ENCODE measurements around the gene HTT. TPM values are rescaled to one million over a fixed set of nuclear protein-coding genes. Genes with fewer than 3 reads are reported as not detected.
"Not testable (repeated sequence)": the region's sequence is repeated elsewhere in the genome, so short reads cannot be mapped to it uniquely, and the experiment has no call there.

HTT gene
- total RNA-seq, 5 donors from 2014 or later (not counting 1 experiment from before 2014, with no cell fraction given) = 60.3 to 97.1 (median 71.4) TPM

DNA sequence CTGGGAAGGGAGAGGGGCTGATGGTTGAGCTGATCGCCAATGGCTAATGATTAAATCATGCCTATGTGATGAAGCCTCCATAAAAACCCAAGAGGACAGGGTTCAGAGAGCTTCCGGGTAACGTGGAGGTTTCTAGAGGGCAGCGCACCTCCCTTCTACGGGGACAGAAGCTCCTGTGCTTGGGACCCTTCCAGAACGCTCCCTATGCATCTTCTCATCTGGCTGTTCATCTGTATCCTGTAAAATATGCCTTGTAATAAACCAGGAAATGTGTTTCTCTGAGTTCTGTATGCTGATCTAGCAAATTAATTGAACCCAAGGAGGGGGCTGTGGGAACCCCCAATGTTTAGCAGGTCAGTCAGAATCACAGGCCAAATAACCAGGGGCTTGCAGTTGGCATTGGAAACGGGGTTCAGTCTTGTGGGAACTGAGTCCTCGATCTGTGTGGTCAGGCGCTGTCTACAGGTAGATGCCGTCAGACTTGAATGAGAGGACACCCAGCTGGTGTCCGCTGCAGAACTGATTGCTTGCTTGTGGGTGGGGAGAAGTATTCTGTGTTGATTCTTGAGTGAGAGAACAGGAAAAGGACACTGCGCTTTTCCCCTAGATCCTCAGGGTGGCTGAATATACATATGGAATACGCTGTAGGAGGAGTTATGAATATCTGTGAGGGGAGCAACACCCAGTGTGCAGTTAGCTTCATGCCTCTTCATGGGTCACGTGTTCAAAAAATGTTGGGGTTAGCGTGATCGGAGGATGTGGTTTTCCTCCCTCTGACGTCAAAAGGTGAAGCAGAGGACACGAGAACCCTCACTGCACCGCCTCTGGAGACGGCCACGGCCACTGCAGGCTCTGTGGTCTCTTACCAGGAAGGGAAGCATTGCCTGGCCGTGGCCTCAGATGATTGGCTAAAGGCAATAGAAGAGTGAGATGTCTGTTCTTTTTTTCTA, 29.3 kb upstream of the HTT start:
- H3K4me3 ChIP-seq (ENCODE audit: control insufficient read depth in 1 of 2, extremely low read depth in 1 of 2, low read length in 1 of 2) = no peak overlapping the region
- Mint-ChIP-seq H3K27ac (peak overlapping the region; percentile 37 to 76), H3K27me3 (no peaks in the 10 kb centered on the region), H3K36me3 (peaks cover 4% of the 10 kb centered on the region), H3K9me3 (peaks cover 0 to 5% (median 0%) of the 10 kb centered on the region in 3 donors), H3K4me1 (peaks cover 47 to 57% (median 55%) of the 10 kb centered on the region in 3 donors), H3K4me3 (peak overlapping the region; percentile 23 to 64 (median 58))
- 55% methylated on average over 15 of the region's 22 CpGs for WGBS (ENCODE audit: insufficient coverage)
- peak; percentile 22 to 90 (median 81) for DNase-seq
- peak overlapping the region; percentile 5 for H3K27ac ChIP-seq (ENCODE audit: low read length)
- no peaks in the 10 kb centered on the region for H3K9me3 ChIP-seq
- H3K27me3 ChIP-seq (replicated peaks in 1 of 2; ENCODE audit: control insufficient read depth in 2 of 2, extremely low read depth in 1 of 2, insufficient read depth in 2 of 2, low read length in 1 of 2) = no peaks in the 10 kb centered on the region
- peaks cover 4 to 54% of the 10 kb centered on the region in 2 experiments for H3K4me1 ChIP-seq (ENCODE audit: control insufficient read depth in 1 of 2, extremely low read depth in 1 of 2, insufficient read depth in 2 of 2, low read length in 2 of 2)
- ChIA-PET CTCF (no interaction called here), POLR2A (interaction anchor here in 1 of 2 donors (0.7 kb wide), 1 partner anchor 262 kb away, joined by 3 read pairs; no protein-coding TSS in a partner anchor)
- ATAC-seq (replicated peaks in 1 of 4) = peak; percentile 52 to 74 (median 62)
- no peaks in the 10 kb centered on the region for H3K36me3 ChIP-seq (ENCODE audit: control insufficient read depth in 2 of 2, extremely low read depth in 1 of 2, insufficient read depth in 1 of 2, low read length in 1 of 2)

DNA sequence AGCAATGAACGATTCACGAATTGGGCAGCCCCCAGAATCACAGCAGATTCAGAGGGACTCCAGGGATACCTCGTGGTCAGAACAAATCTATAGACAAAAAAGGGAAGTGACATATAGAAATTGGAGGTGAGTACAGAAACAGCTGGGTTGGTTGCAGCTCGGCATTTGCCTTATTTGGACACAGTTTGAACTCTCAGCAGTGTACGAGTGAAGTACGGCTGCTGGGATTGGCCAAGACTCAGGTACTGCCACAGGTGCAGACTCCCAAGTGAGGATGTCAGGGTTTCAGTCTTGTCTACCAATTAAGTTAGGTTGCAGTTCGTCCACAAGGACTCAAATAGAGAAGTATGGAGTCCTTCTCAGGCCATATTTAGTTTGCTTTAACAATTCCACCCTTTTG, 28.3 kb upstream of the HTT start:
- Mint-ChIP-seq H3K4me1 (peaks cover 46 to 52% (median 50%) of the 10 kb centered on the region in 3 donors), H3K4me3 (no peak overlapping the region), H3K9me3 (peaks cover 0 to 5% (median 0%) of the 10 kb centered on the region in 3 donors), H3K27ac (no peak overlapping the region), H3K27me3 (no peaks in the 10 kb centered on the region), H3K36me3 (peaks cover 4% of the 10 kb centered on the region)
- peak in 1 of 35 experiments; percentile 11 for DNase-seq
- peaks cover 4 to 46% of the 10 kb centered on the region in 2 experiments for H3K4me1 ChIP-seq (ENCODE audit: control insufficient read depth in 1 of 2, extremely low read depth in 1 of 2, insufficient read depth in 2 of 2, low read length in 2 of 2)
- ChIA-PET POLR2A (no interaction called here), CTCF (no interaction called here)
- peak overlapping the region; percentile 5 for H3K27ac ChIP-seq (ENCODE audit: low read length)
- no peak for ATAC-seq (replicated peaks in 1 of 4)
- no peaks in the 10 kb centered on the region for H3K36me3 ChIP-seq (ENCODE audit: control insufficient read depth in 2 of 2, extremely low read depth in 1 of 2, insufficient read depth in 1 of 2, low read length in 1 of 2)
- no peak overlapping the region for H3K4me3 ChIP-seq (ENCODE audit: control insufficient read depth in 1 of 2, extremely low read depth in 1 of 2, low read length in 1 of 2)
- 90% methylated on average over 3 of the region's 7 CpGs for WGBS (ENCODE audit: insufficient coverage)
- no peaks in the 10 kb centered on the region for H3K27me3 ChIP-seq (replicated peaks in 1 of 2; ENCODE audit: control insufficient read depth in 2 of 2, extremely low read depth in 1 of 2, insufficient read depth in 2 of 2, low read length in 1 of 2)
- no peaks in the 10 kb centered on the region for H3K9me3 ChIP-seq

DNA sequence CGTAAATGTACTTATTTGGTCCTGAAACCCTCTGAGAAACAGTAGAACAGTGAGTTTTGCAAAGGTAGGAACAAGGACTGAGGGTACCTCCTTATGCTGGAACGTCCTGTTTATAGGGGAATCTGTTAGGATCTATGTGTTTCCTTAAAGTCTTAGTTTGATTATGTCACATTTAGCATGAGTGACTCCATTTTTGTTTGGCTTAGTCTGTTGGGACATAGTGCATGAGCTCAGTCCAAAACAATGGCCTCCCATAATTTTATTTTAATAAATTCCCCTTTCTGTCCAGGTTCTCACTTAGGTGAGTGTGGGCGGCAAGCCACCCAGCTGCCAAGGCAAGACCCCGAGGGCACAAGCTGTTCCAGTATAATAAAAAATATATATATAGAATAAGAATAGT, 27.9 kb upstream of the HTT start:
- no peak overlapping the region for H3K27ac Mint-ChIP-seq

DNA sequence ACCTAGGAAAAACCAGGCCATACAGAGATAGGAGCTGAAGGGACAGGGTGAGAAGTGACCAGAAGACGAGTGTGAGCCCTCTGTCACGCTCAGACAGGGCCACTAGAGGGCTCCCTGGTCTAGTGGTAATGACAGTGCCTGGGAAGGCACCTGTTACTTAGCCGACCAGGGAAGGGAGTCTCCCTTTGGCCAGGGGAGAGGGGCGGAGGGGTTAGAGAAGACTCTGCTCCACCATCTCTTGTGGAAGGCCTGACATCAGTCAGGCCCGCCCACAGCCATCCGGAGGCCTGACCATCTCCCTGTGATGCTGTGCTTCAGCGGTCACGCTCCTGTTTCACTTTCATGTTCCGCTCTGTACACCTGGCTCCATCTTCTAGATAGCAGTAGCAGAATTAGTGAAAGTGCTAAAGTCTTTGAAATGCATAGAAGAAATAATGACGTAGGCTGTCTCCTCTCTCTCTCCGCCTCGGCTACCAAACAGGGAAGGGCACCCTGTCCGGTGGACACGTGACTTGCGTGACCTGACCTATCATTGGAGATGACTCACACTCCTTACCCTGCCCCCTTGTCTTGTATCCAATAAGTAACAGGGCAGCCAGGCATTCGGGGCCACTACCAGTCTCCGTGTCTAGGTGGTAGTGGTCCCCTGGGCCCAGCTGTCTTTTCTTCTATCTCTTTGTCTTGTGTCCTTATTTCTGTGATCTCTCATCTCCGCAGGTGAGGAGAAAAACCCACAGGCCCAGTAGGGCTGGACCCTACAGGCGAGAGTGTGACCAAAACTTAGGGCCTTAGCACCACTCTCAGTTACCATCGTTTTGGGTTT, 26.8 kb upstream of the HTT start:
- Mint-ChIP-seq H3K4me1 (peaks cover 31 to 38% (median 36%) of the 10 kb centered on the region in 3 donors), H3K27ac (peak overlapping the region; percentile 91 to 92), H3K9me3 (peaks cover 0 to 5% (median 0%) of the 10 kb centered on the region in 3 donors), H3K4me3 (peak overlapping the region; percentile 56 to 88 (median 80)), H3K36me3 (peaks cover 4% of the 10 kb centered on the region), H3K27me3 (no peaks in the 10 kb centered on the region)
- peaks cover 2 to 31% of the 10 kb centered on the region in 2 experiments for H3K4me1 ChIP-seq (ENCODE audit: control insufficient read depth in 1 of 2, extremely low read depth in 1 of 2, insufficient read depth in 2 of 2, low read length in 2 of 2)
- peak overlapping the region; percentile 60 for H3K27ac ChIP-seq (ENCODE audit: low read length)
- H3K9me3 ChIP-seq = no peaks in the 10 kb centered on the region
- peak overlapping the region; percentile 44 to 45 for H3K4me3 ChIP-seq (ENCODE audit: control insufficient read depth in 1 of 2, extremely low read depth in 1 of 2, low read length in 1 of 2)
- no peaks in the 10 kb centered on the region for H3K27me3 ChIP-seq (replicated peaks in 1 of 2; ENCODE audit: control insufficient read depth in 2 of 2, extremely low read depth in 1 of 2, insufficient read depth in 2 of 2, low read length in 1 of 2)
- CTCF ChIA-PET = interaction anchor here in 1 of 2 donors (0.6 kb wide), 1 partner anchor 15 kb away, joined by 5 read pairs; no protein-coding TSS in a partner anchor
- WGBS (ENCODE audit: insufficient coverage) = 23% methylated on average over 15 of the region's 20 CpGs
- ATAC-seq (replicated peaks in 1 of 4) (peak; percentile 68 to 79 (median 74)), DNase-seq (peak; percentile 30 to 79 (median 63))
- POLR2A ChIA-PET = no interaction called here
- H3K36me3 ChIP-seq (ENCODE audit: control insufficient read depth in 2 of 2, extremely low read depth in 1 of 2, insufficient read depth in 1 of 2, low read length in 1 of 2) = no peaks in the 10 kb centered on the region

More for the DNA sequence above, 27.9 kb upstream of the HTT start:
- peaks cover 0 to 5% (median 0%) of the 10 kb centered on the region in 3 donors for H3K9me3 Mint-ChIP-seq
- ATAC-seq (replicated peaks in 1 of 4) = no peak
- H3K4me3 Mint-ChIP-seq = peak overlapping the region in 2 of 3 donors; percentile 45 to 56
- H3K36me3 ChIP-seq (ENCODE audit: control insufficient read depth in 2 of 2, extremely low read depth in 1 of 2, insufficient read depth in 1 of 2, low read length in 1 of 2) = no peaks in the 10 kb centered on the region
- H3K4me3 ChIP-seq (ENCODE audit: control insufficient read depth in 1 of 2, extremely low read depth in 1 of 2, low read length in 1 of 2) = no peak overlapping the region
- no peaks in the 10 kb centered on the region for H3K27me3 ChIP-seq (replicated peaks in 1 of 2; ENCODE audit: control insufficient read depth in 2 of 2, extremely low read depth in 1 of 2, insufficient read depth in 2 of 2, low read length in 1 of 2)
- DNase-seq = no peak
- no peaks in the 10 kb centered on the region for H3K27me3 Mint-ChIP-seq
- WGBS (ENCODE audit: insufficient coverage) = no CpG with 5 or more reads among the region's 4 CpGs
- POLR2A ChIA-PET = no interaction called here
- no peak overlapping the region for H3K27ac ChIP-seq (ENCODE audit: low read length)
- H3K9me3 ChIP-seq = no peaks in the 10 kb centered on the region
- peaks cover 4 to 42% of the 10 kb centered on the region in 2 experiments for H3K4me1 ChIP-seq (ENCODE audit: control insufficient read depth in 1 of 2, extremely low read depth in 1 of 2, insufficient read depth in 2 of 2, low read length in 2 of 2)
- peaks cover 4% of the 10 kb centered on the region for H3K36me3 Mint-ChIP-seq
- peaks cover 41 to 48% (median 46%) of the 10 kb centered on the region in 3 donors for H3K4me1 Mint-ChIP-seq
- CTCF ChIA-PET = interaction anchor here in 1 of 2 donors (0.6 kb wide), 1 partner anchor 14 kb away, joined by 5 read pairs; no protein-coding TSS in a partner anchor

- DNase-seq; H3K27me3 Mint-ChIP-seq; H3K27ac Mint-ChIP-seq; H3K36me3 ChIP-seq (ENCODE audit: control insufficient read depth in 2 of 2, extremely low read depth in 1 of 2, insufficient read depth in 1 of 2, low read length in 1 of 2); H3K27ac ChIP-seq (ENCODE audit: low read length); H3K9me3 ChIP-seq; H3K4me3 Mint-ChIP-seq; CTCF ChIA-PET; H3K4me3 ChIP-seq (ENCODE audit: control insufficient read depth in 1 of 2, extremely low read depth in 1 of 2, low read length in 1 of 2); ATAC-seq (replicated peaks in 1 of 4); H3K27me3 ChIP-seq (replicated peaks in 1 of 2; ENCODE audit: control insufficient read depth in 2 of 2, extremely low read depth in 1 of 2, insufficient read depth in 2 of 2, low read length in 1 of 2); H3K36me3 Mint-ChIP-seq: not testable (repeated sequence)
- H3K9me3 Mint-ChIP-seq = peaks cover 5 to 13% (median 9%) of the 10 kb centered on the region in 3 donors
- peaks cover 2 to 14% of the 10 kb centered on the region in 2 experiments for H3K4me1 ChIP-seq (ENCODE audit: control insufficient read depth in 1 of 2, extremely low read depth in 1 of 2, insufficient read depth in 2 of 2, low read length in 2 of 2)
- 92% methylated on average over 4 of the region's 12 CpGs for WGBS (ENCODE audit: insufficient coverage)
- peaks cover 12 to 13% (median 13%) of the 10 kb centered on the region in 3 donors for H3K4me1 Mint-ChIP-seq
- POLR2A ChIA-PET = interaction anchor here in 1 of 2 donors (0.6 kb wide), 1 partner anchor 39 kb away, joined by 3 read pairs; no protein-coding TSS in a partner anchor
Measured at GRCh38 chr4:3051141-3051897, 23.2 kb upstream of the HTT start.
